Fibroblast of upper back skin (primary cell): Measurements from ENCODE around the gene FAM131C.

Source experiments
- DNase-seq: peaks from one replicate; pipeline ENCODE4 v3.0.0-alpha.2; 2013

FAM131C gene

DNA sequence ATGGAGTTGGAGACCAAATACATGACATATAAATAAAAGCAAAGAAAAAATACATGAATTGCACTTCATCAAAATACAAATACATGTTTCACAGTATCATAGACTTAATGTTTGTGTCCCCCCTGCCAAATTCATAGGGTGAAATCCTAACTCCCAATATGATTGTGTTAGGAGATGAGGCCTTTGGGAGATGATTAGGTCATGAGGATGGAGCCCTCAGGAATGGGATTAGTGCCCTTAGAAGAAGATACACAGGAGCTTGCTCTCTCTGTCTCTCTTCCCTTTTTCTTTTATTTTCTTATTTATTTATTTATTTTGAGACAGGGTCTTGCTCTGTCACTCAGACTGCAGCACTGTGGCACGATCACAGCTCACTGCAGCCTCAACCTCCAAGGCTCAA, 26.0 kb upstream of the FAM131C start:
- DNase-seq, result no peak

DNA sequence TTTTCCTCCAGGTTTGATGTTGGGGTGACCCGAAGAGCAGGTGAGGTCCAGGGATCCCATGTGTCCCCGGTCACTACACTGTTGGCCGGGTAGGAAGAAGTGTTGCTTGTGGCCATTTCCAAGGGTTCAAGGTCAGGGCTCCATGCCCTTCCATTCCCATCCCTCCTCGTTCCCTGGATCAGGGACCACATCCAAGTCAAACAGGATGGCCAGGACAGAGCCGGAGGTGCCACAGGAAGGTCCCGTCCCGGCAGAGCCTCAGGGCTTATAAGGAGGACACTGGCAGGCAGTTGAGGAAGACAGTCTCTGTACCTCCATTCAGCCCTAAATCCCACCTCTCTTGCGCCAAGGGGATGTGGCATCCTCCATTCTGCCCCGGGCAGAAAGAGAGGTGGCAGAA, 22.0 kb upstream of the FAM131C start:
- DNase-seq, result no peak

- DNase-seq, result no peak
Observed at GRCh38 chr1:16094453-16095158, 21.2 kb upstream of the FAM131C start.

GRCh38 chr1:16093611-16094010, 20.2 kb upstream of the FAM131C start:
- DNase-seq, result no peak

- DNase-seq, result no peak
Observed at GRCh38 chr1:16092923-16093511, 19.6 kb upstream of the FAM131C start.

DNA sequence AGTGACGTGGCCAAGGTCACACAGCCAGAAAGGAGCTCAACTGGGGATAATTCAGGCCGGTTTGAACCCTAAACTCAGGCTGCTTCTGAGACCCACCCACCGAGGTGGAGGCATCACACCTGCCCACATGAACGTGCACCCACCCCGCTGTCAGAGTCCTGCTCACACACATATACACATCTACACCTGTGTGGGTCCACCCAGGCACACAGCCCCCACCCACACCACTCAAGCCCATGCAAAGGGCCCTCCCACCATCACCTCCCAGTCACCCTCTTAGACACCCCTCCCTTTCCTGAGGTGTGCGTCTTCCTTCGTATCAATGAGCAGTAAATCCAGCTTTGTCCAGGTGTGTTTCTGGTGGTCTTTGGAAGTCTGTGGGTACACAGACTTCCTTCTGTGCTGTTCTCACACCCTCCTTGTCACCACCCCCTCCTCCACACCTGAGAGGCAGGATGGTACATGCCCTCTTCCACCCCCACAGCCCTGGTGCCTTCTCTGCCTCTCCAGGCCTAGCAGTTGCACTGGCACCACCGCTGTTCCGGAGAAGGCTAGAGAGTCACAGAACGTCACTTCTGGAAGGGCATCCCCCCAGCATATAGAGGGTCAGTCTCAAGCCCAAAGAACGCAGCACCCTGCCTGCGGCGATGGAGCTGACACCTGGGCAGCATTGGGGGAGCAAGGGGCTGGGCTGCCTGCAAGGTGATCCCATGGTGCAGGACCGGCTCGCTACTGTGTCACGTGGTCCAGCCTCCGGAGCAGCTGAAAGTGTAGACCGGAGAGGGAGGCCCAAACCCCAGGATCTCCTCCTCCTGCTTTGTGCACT, 18.9 kb upstream of the FAM131C start:
- no peak for DNase-seq

DNA sequence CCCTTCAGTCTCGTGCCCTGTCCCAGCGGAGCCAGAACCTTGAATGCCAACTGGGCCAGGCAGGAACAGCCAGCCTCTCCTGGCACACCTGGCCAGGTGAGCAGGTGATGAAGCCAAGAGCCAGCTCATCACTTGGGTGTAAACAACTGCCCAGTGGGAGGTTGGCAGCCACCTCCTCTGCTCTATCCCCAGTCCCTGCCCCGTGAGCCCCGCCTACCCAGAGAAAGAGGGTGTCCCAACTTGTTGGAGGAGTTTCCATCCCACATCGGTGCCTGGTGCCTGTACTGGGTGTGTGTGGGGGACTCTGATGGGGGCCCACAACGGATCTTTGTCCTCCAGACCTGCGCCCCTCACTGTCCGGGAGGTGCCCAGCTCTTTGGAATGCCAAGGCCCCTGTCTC, 17.8 kb upstream of the FAM131C start:
- DNase-seq, result no peak

GRCh38 chr1:16090076-16090826, 16.8 kb upstream of the FAM131C start:
- no peak for DNase-seq

- DNase-seq, result peak; percentile 56
Observed at GRCh38 chr1:16088996-16089395, 15.5 kb upstream of the FAM131C start.

DNA sequence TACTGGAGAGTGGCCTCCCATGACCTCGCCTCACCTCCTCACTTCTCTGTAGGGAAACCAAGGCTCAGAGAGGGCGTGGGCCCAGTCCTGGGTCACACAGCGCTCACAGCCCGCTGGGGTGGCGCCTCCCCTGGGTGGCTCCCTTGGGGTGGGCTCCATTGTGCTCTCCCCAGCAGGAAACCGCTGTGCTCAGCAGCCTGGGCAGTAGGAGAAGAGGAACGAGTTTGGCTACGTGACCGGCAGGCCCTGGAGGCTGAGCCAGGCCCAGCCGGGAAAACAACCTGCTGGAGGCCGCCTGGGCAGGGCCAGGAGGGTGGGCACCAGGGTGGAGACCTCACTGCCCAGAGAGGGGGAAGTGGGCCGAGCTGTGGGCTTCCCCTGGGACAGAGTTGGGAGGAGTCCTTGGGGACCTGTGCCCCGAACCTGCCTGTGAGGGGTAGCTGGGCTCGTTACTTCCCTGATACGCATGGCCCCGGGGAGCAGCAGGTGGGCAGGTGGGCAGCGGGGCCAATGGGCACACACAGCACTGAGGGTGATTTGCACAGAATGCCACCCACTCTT, 15.0 kb upstream of the FAM131C start:
- no peak for DNase-seq

DNA sequence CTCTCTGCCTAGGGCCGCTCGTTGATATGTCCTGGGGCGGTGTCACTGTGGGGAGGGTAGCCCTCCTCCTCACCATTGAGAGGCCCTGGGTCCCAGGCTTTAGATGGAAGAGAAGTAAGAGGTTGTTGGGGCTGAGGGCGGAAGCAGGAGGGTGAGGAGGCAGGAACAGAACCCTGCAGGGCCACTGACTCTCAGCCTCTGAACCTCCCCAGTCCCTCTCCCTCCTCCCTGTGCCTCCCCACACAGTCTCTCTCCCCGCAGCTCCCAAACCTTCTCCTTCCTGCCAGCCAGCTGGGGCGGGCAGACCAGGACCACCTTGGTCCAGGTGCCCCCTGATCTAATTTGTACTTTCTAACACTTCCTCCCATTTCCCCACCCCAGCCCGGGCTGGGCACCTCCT, 14.3 kb upstream of the FAM131C start:
- DNase-seq, result no peak

- DNase-seq, result no peak
Observed at GRCh38 chr1:16085522-16085921, 12.1 kb upstream of the FAM131C start.

GRCh38 chr1:16083486-16083885, 10.0 kb upstream of the FAM131C start:
- DNase-seq, result no peak

DNA sequence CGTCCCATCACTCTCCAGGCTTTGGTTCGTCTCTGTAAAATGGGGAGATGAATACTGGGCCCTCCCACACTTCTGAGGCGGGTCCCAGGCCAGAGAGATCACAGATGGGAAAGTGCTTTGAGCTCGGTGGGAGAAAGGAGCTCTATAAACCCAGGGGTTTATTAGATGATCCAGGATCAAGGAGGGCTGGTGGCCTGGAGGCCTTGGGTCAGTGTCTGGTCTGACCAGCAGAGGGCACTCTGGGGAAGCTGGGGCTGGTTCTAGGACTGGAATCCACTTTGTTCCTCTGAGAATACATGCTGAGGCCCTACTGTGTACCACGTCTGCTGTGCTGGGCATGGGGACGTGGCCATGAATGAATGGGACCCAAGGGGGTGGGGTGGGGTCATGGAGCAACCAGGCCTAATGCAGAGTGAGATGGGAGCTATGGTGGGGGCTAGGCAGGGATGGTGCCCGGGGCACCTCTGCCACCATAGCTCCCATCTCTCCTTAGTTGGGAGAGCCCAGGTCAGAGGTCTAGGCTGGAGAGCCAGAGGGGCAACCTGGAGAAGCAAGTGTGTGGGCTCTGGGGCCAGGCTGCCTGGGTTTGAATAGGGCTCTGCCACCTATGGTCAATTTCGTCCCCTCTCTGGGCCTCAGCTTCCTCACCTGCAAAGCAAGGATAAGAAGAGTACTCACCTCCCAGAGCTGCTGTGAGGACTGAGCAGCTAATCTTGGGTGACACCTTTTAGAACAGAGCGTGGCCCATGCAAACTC, 9.0 kb upstream of the FAM131C start:
- peak; percentile 59 for DNase-seq

DNA sequence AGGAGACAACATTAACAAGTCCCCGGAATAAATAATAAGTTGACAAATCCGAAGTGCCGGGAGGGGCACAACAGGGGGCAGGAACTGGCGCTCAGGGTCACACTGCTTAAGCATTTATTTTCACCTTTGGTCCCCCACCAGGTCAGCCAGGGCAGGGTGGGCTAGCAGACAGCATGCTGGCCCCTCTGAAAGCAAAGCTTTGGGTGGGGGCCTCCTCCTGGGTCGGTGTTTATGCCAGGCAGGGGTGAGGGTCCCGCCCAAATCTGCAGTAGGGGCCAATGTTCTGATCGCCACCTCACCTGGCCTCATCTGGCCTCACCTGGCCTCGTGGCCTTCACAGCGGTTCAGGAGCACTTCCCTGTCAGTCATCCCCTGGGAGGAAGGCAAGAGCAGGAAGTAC, 8.2 kb upstream of the FAM131C start:
- DNase-seq, result no peak

DNA sequence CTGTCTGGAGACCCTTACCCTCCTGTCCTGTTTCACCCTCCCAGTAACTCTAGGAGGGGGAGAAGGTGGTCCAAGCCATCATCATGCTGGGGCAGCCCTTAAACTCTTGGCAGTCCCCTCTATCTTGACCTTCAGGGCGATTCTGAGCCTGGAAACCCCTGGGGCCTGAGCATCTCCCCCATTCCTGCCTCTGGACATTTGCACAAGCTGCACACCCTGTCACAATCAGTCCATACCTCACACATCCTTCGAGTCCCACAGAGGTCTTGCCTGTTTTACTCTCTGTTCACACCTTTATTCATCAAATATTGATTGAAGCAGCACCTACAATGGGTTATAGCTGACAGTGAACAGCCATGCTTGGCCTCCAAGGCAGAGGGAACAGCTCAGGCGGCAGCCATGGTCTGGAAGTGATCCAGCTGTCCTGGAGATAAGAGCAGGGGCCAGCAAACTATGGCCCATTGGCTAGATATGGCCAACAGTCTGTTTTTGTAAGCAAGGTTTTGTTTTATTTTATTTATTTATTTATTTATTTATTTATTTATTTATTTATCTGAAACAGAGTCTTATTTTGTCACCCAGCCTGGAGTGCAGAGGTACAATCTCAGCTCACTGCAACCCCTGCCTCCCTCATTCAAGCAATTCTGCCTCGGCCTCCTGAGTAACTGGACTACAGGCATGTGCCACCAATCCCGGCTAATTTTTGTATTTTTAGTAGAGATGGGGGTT, 7.1 kb upstream of the FAM131C start:
- DNase-seq, result no peak

DNA sequence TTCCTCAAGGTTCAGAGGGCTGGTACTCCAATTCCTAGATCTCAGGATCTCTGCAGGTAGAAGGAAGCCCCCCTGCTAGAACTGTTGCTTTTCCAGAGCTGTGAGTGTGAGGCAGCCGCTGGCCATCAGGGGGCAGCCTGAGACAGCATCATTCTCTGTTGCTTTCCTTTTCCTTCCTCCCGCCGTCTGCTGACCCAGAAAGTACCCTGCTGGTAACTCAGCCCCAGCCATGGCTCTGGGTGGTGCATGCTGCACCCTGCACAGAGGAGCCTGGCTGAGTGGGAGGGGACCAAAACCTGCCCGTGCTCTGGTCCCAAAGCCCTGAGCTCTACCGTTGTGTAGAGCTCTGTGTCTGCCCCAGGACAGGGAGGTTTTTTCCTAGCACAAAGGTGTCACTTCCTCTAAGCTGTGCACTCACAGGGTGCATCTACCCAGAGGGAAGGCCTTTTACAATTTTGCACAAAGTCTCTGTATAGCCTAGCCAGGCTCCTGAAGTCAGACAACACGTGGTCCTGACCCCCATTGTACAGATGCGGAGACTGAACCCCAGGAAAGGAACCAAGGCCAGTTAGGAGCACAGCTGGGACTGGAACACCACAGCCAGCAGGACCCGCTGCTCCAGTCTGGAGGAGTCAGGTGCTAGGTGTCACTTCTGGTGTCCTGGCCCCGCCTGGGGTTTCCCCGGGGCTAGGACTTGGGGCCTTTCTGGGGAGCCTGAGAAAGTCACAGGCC, 5.6 kb upstream of the FAM131C start:
- DNase-seq, result peak; percentile 71

DNA sequence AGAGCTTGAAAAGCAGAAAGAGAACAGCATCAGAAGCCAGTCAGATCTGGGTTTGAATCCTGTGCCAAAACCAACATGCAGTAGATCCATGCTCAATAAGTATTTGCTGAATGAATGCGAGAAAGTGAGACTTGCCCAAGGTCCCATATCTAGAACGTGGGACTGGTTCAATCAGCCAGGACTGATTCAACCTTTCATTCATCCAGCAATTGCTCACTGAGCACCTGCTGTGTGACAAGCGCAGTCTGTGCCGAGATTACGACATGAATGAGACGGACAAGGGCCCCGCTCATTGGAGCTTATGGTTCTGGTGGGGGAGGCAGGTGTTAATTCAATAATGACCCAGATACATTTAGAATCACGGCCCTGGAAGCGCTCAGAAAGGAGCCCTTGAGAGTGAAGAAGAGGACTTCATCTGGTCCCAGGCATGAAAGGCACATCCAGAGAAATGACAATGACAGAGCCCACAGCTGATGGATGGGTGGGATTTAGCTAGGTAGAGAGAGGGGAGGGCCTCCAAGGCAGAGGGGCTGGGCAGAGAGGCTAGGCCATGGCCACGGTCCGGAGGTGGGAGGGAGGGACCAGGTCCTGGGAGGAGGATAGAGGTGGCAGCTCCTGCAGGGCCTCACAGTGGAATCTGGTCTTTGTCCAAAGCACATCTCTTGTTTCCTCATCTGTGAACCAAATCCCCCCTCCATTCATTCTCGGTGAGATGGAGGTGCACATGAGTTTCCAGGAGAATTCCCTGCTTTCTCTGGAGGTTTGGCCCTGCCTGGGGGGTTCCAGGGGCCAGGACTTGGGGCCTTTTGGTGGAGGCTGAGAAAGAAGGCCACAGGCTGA, 4.2 kb upstream of the FAM131C start:
- no peak for DNase-seq

DNA sequence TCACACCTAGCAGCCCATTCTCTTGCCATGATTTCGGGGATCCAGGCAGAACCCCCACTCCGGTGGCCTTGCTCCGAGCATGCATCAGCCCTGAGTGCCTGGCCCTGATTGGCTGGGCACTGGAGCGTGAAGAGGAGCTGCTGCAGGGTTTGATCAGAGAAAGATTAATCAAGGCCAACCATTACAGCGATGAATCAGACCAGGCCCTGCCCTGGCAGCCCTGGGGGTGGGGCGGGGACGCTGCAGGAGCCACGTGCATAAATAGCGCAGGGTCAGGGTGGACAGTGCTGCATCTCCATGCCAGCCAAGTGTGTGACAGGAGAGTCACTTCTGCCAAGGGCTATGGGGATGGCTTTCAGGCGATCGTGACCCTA, 3.4 kb upstream of the FAM131C start:
- DNase-seq, result peak; percentile 49
